IMR-90 (cell line): Measurements from ENCODE around the gene LMO2. TPM values are rescaled to one million over a fixed set of nuclear protein-coding genes. Genes with fewer than 3 reads are reported as not detected.

Experiments used
- ATAC-seq: fragments of 200-7000 bp; cut with Tn5 transposase; 2 replicates; pipeline ENCODE4 v1.9.1; 2020; ENCODE audit warnings: low read depth, mild to moderate bottlenecking, moderate library complexity
- BruUV-seq: library from RNA; stranded (reverse); fragments of 400-500 nt; replicated peaks from 2 replicates; lab custom pipeline; 2021; lab: Mats Ljungman, UMichigan
- CTCF ChIA-PET: fragments of 300-600 bp; formaldehyde crosslinking; extraction: SDS; loops from one replicate; lab custom pipeline; 2021; ENCODE audit warnings: antibody characterized with exemption; lab: Yijun Ruan, JAX
- POLR2A ChIA-PET: fragments of 300-600 bp; sonication (Branson Sonifier 250); formaldehyde crosslinking; loops from one replicate; lab custom pipeline; 2022; ENCODE audit warnings: antibody characterized with exemption; ENCODE audit not compliant: unreplicated experiment; lab: Charles Lee
- DNase-seq: peaks from one replicate; pipeline ENCODE4 v3.0.0; 2013
- H2AFZ ChIP-seq: replicated peaks from 2 replicates; pipeline ENCODE3; 2013; ENCODE audit warnings: low read length, mild to moderate bottlenecking; ENCODE audit not compliant: poor library complexity
- H2AK5ac ChIP-seq: 2 replicates; pipeline ENCODE4 v1.6.1; 2013; ENCODE audit warnings: low read depth, low read length, inconsistent platforms
- H2AK9ac ChIP-seq: replicated peaks from 2 replicates; pipeline ENCODE3; 2013; ENCODE audit warnings: mild to moderate bottlenecking, low read depth, low read length, moderate library complexity; ENCODE audit not compliant: poor library complexity
- H2BK120ac ChIP-seq: 2 replicates; pipeline ENCODE4 v1.6.1; 2013; ENCODE audit warnings: low read depth, low read length, inconsistent platforms
- H2BK15ac ChIP-seq: 3 replicates; pipeline ENCODE4 v1.6.1; 2013; ENCODE audit warnings: low read depth, low read length, inconsistent platforms
- H2BK20ac ChIP-seq: 2 replicates; pipeline ENCODE4 v1.6.1; 2013; ENCODE audit warnings: low read depth, mild to moderate bottlenecking, inconsistent platforms, low read length, moderate library complexity
- H2BK5ac ChIP-seq: 2 replicates; pipeline ENCODE4 v1.6.1; 2013; ENCODE audit warnings: mild to moderate bottlenecking, low read depth, low read length, inconsistent platforms; ENCODE audit not compliant: poor library complexity, severe bottlenecking
- H3K14ac ChIP-seq: replicated peaks from 2 replicates; pipeline ENCODE4 v1.6.1; 2013; ENCODE audit warnings: low read depth, low read length, inconsistent platforms
- H3K18ac ChIP-seq: 2 replicates; pipeline ENCODE4 v1.6.1; 2013; ENCODE audit warnings: low read depth, low read length, control low read depth
- H3K23ac ChIP-seq: 2 replicates; pipeline ENCODE4 v1.6.1; 2013; ENCODE audit warnings: low read depth, low read length, inconsistent platforms
- H3K27ac ChIP-seq: 2 replicates; pipeline ENCODE4 v1.5.1; 2013; ENCODE audit warnings: mild to moderate bottlenecking, control low read depth, low read length; ENCODE audit not compliant: insufficient read depth
- H3K27me3 ChIP-seq: 2 replicates; pipeline ENCODE4 v1.6.1; 2013; ENCODE audit warnings: low read length; ENCODE audit not compliant: control insufficient read depth, insufficient read depth
- H3K36me3 ChIP-seq: 2 replicates; pipeline ENCODE4 v1.6.1; 2013; ENCODE audit warnings: low read length, mixed read lengths; ENCODE audit not compliant: control insufficient read depth, insufficient read depth
- H3K4ac ChIP-seq: 2 replicates; pipeline ENCODE4 v1.6.1; 2013; ENCODE audit warnings: low read depth, low read length, inconsistent platforms
- H3K4me1 ChIP-seq: 2 replicates; pipeline ENCODE4 v1.6.1; 2013; ENCODE audit warnings: low read length, mixed read lengths; ENCODE audit not compliant: control insufficient read depth, insufficient read depth
- H3K4me2 ChIP-seq: 2 replicates; pipeline ENCODE4 v1.6.1; 2013; ENCODE audit warnings: low read depth, mild to moderate bottlenecking, control low read depth, low read length, moderate library complexity
- H3K4me3 ChIP-seq: 2 replicates; pipeline ENCODE4 v1.5.1; 2013; ENCODE audit warnings: low read depth, mild to moderate bottlenecking, control low read depth, low read length, moderate library complexity; ENCODE audit not compliant: insufficient read depth
- H3K56ac ChIP-seq: 2 replicates; pipeline ENCODE4 v1.6.1; 2013; ENCODE audit warnings: low read length, inconsistent platforms; ENCODE audit not compliant: insufficient read depth; ENCODE audit errors: extremely low read depth
- H3K79me1 ChIP-seq, 2 experiments: 2 replicates each; pipeline ENCODE4 v1.6.1; 2013; ENCODE audit warnings: low read length in 2 of 2, inconsistent platforms in 1 of 2, low read depth in 1 of 2
- H3K9ac ChIP-seq: 2 replicates; pipeline ENCODE4 v1.6.1; 2013; ENCODE audit warnings: low read depth, low read length, control low read depth
- H3K9me1 ChIP-seq: 2 replicates; pipeline ENCODE4 v1.6.1; 2013; ENCODE audit warnings: low read length, inconsistent platforms; ENCODE audit not compliant: insufficient read depth
- H3K9me3 ChIP-seq: 2 replicates; pipeline ENCODE4 v1.6.1; 2013; ENCODE audit warnings: low read length; ENCODE audit not compliant: control insufficient read depth, insufficient read depth
- H4K20me1 ChIP-seq: 2 replicates; pipeline ENCODE4 v1.6.1; 2013; ENCODE audit warnings: low read length, inconsistent platforms; ENCODE audit not compliant: insufficient read depth
- H4K5ac ChIP-seq: 2 replicates; pipeline ENCODE4 v1.6.1; 2013; ENCODE audit warnings: mild to moderate bottlenecking, low read depth, low read length, control low read depth
- H4K8ac ChIP-seq, 2 experiments: 2 replicates each; pipeline ENCODE4 v1.6.1; 2013; ENCODE audit warnings: low read depth in 2 of 2, low read length in 2 of 2, control low read depth in 1 of 2, inconsistent platforms in 1 of 2
- H4K91ac ChIP-seq: 2 replicates; pipeline ENCODE4 v1.6.1; 2013; ENCODE audit warnings: low read depth, low read length, inconsistent platforms; ENCODE audit not compliant: insufficient read depth
- FOS ChIP-seq: fragments of 150-350 bp; IDR thresholded peaks from 2 replicates; pipeline ENCODE4 v1.6.1; 2016; ENCODE audit warnings: low read depth, low read length
- MAZ ChIP-seq: IDR thresholded peaks from 2 replicates; pipeline ENCODE4 v1.6.1; 2012; ENCODE audit warnings: low read depth, mild to moderate bottlenecking, low read length, improper control_type of control experiment, moderate library complexity, borderline replicate concordance
- MXI1 ChIP-seq: IDR thresholded peaks from 2 replicates; pipeline ENCODE4 v1.6.1; 2012; ENCODE audit warnings: low read depth, mild to moderate bottlenecking, low read length, moderate library complexity, borderline replicate concordance
- NFE2L2 ChIP-seq: fragments of 150-350 bp; IDR thresholded peaks from 2 replicates; pipeline ENCODE4 v1.6.1; 2016; ENCODE audit warnings: low read depth, mild to moderate bottlenecking, low read length
- RCOR1 ChIP-seq: IDR thresholded peaks from 2 replicates; pipeline ENCODE4 v1.6.1; 2012; ENCODE audit warnings: mild to moderate bottlenecking, low read length, improper control_type of control experiment; ENCODE audit not compliant: insufficient replicate concordance
- SMC3 ChIP-seq: fragments of 150-350 bp; IDR thresholded peaks from 2 replicates; pipeline ENCODE4 v1.6.1; 2016; ENCODE audit warnings: low read depth, mild to moderate bottlenecking, antibody characterized with exemption, low read length, moderate library complexity
- WGBS, 2 experiments: methylation state at CpG; one replicate each; pipeline versions ENCODE4 v1.1.5 to v1.1.7; 2013; ENCODE audit warnings: missing lambda C conversion rate in 2 of 2; ENCODE audit not compliant: insufficient read length in 1 of 2; ENCODE audit errors: extremely low coverage in 2 of 2; 5-methylcytosine and 5-hydroxymethylcytosine counted together
- dilution Hi-C: fragments of 300-500 bp; cut with HindIII; formaldehyde crosslinking; loops from one replicate; pipeline ENCODE4 v1.14.3; 2018; ENCODE audit warnings: low sequenced_read_pairs; ENCODE audit not compliant: unreplicated experiment
- in situ Hi-C: fragments of 300-500 bp; cut with MboI; formaldehyde crosslinking; loops from 3 replicates; pipeline ENCODE4 v1.14.3; 2019; ENCODE audit warnings: low sequenced_read_pairs, inconsistent platforms, mixed read lengths
- intact Hi-C: fragments of 100-400 bp; cut with micrococcal nuclease; formaldehyde crosslinking; loops from 2 replicates; pipeline ENCODE4 v1.10.0; 2022
- polyA plus RNA-seq, 3 experiments: library from polyadenylated mRNA; depleted of rRNA; stranded (reverse); fragments of >200 nt; gene quantifications; 2 replicates each; pipeline ENCODE4 v1.2.3, GENCODE V29; 2012; ENCODE audit warnings: low replicate concordance in 1 of 3
- total RNA-seq: library from RNA; depleted of rRNA; stranded (reverse); fragments of >200 nt; gene quantifications from 2 replicates; pipeline ENCODE4 v1.2.3, GENCODE V29; 2012

Gene LMO2
- total and polyA plus RNA-seq, 2 of the 4 experiments (the other 2 are of a cell fraction) = not detected

DNA sequence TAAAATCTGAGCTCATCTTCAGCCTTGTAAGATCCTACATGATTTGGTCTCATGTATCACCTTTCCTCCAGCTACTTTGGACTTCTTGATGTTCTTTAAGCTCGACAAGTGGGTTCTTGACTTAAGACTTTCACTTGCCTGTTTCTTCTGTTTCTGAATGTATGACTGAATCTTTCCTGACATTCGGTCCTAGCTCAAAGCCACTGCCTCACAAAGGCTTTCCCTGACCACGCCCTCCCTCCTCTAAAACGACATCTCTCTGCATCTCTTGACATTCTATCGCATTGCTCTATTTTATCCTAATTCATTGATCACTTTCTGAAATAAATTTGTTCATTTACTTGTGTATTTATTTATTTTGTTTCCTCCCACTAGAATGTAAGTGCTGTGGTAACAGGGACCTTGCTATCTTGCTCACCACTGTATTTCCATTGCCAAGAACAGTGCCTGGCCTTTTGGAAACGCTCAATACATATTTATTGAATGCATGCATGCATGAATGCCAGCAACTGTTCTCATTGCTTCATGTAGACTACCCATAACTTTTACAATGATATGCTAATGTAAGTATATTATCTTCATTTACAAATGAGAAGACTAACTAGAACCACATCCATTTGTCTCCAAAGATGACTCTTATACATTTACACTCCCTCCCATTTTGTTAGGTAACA lies 43.0 kb downstream of the LMO2 start:
- WGBS, 2 experiments = 50% methylated on average over 1 of the region's 6 CpGs; no CpG with 5 or more reads in 1 of the 2 experiments

More for the DNA sequence above, 43.0 kb downstream of the LMO2 start:
- H3K27ac ChIP-seq = no peak overlapping the region
- peaks cover 52% of the 10 kb centered on the region for H3K27me3 ChIP-seq
- dilution Hi-C loops (no loop called here), in situ Hi-C loops (no loop called here), intact Hi-C loops (no loop called here)
- ChIA-PET CTCF (interaction anchor here (1.0 kb wide), 1 partner anchor 23 kb away, joined by 3 read pairs; no protein-coding TSS in a partner anchor), POLR2A (interaction anchor here (0.6 kb wide), 1 partner anchor 293 kb away, joined by 9 read pairs; no protein-coding TSS in a partner anchor)
- no peak overlapping the region for H2AK5ac ChIP-seq
- no peak overlapping the region for H2BK15ac ChIP-seq
- H3K14ac ChIP-seq = no peak overlapping the region
- H2BK5ac ChIP-seq = no peak overlapping the region
- H3K79me1 ChIP-seq = no peaks in the 10 kb centered on the region
- H4K5ac ChIP-seq = no peak overlapping the region
- no peaks in the 10 kb centered on the region for H3K9me3 ChIP-seq
- no peak for TF ChIP-seq FOS
- TF ChIP-seq MAZ = no peak
- no peak for TF ChIP-seq RCOR1
- TF ChIP-seq SMC3 = no peak
- no peak for TF ChIP-seq MXI1
- TF ChIP-seq NFE2L2 = no peak
- H2AK9ac ChIP-seq = no peak overlapping the region
- H4K8ac ChIP-seq = no peak overlapping the region
- no peak overlapping the region for H3K4me3 ChIP-seq
- H3K9ac ChIP-seq = no peak overlapping the region
- no peak for ATAC-seq
- no TSS peak for BruUV-seq
- no peak overlapping the region for H3K23ac ChIP-seq
- no peaks in the 10 kb centered on the region for H4K20me1 ChIP-seq
- no peak for DNase-seq
- H3K9me1 ChIP-seq = no peaks in the 10 kb centered on the region
- no peaks in the 10 kb centered on the region for H3K4me1 ChIP-seq
- no peaks in the 10 kb centered on the region for H3K36me3 ChIP-seq
- no peak overlapping the region for H2AFZ ChIP-seq
- H3K56ac ChIP-seq = no peak overlapping the region
- H3K18ac ChIP-seq = no peak overlapping the region
- H2BK120ac ChIP-seq = no peak overlapping the region
- H2BK20ac ChIP-seq = no peak overlapping the region
- H4K91ac ChIP-seq = no peak overlapping the region
- H3K4me2 ChIP-seq = no peak overlapping the region
- no peak overlapping the region for H3K4ac ChIP-seq
